ENCODE results near the gene CELSR1. TPM values are rescaled to one million over a fixed set of nuclear protein-coding genes. Genes with fewer than 3 reads are reported as not detected.
"Not testable (repeated sequence)": the region's sequence is repeated elsewhere in the genome, so short reads cannot be mapped to it uniquely, and the experiment has no call there.

CELSR1 gene
- total RNA-seq, 1 donor from 2014 or later: 0.27 TPM

- no peaks in the 10 kb centered on the region for H3K36me3 Mint-ChIP-seq (ENCODE audit: unreplicated experiment)
- peaks cover 2% of the 10 kb centered on the region for H3K9me3 Mint-ChIP-seq (ENCODE audit: unreplicated experiment)
- TF ChIP-seq CTCF (IDR thresholded peaks at IDR 0.05; ENCODE audit: partially characterized antibody, unreplicated experiment): no peak
- H3K4me1 Mint-ChIP-seq (ENCODE audit: low read depth, unreplicated experiment): no peaks in the 10 kb centered on the region
- no peaks in the 10 kb centered on the region for H3K27me3 Mint-ChIP-seq (ENCODE audit: unreplicated experiment)
- no peak overlapping the region for H3K4me3 Mint-ChIP-seq (ENCODE audit: unreplicated experiment)
- H3K27ac Mint-ChIP-seq (ENCODE audit: unreplicated experiment): no peak overlapping the region
- no peak for DNase-seq
These were observed 221.4 kb downstream of the CELSR1 start for GRCh38 chr22:46315976-46316375.

GRCh38 chr22:46312848-46313247, 224.6 kb downstream of the CELSR1 start:
- H3K9me3 Mint-ChIP-seq (ENCODE audit: unreplicated experiment): not testable (repeated sequence)

GRCh38 chr22:46312056-46312455, 225.4 kb downstream of the CELSR1 start:
- Mint-ChIP-seq H3K36me3 (ENCODE audit: unreplicated experiment) (no peaks in the 10 kb centered on the region), H3K27ac (ENCODE audit: unreplicated experiment) (no peak overlapping the region), H3K27me3 (ENCODE audit: unreplicated experiment) (no peaks in the 10 kb centered on the region), H3K4me3 (ENCODE audit: unreplicated experiment) (no peak overlapping the region), H3K4me1 (ENCODE audit: low read depth, unreplicated experiment) (no peaks in the 10 kb centered on the region), H3K9me3 (ENCODE audit: unreplicated experiment) (no peaks in the 10 kb centered on the region)
- no peak for TF ChIP-seq CTCF (IDR thresholded peaks at IDR 0.05; ENCODE audit: partially characterized antibody, unreplicated experiment)
- no peak for DNase-seq

More at GRCh38 chr22:46312848-46313247, 224.6 kb downstream of the CELSR1 start:
- not testable (repeated sequence) for H3K27ac Mint-ChIP-seq (ENCODE audit: unreplicated experiment); H3K4me1 Mint-ChIP-seq (ENCODE audit: low read depth, unreplicated experiment); DNase-seq; H3K27me3 Mint-ChIP-seq (ENCODE audit: unreplicated experiment); H3K36me3 Mint-ChIP-seq (ENCODE audit: unreplicated experiment); H3K4me3 Mint-ChIP-seq (ENCODE audit: unreplicated experiment)

Other genes with a start within 250 kb of the CELSR1 start
- 7.5 TPM for gene GTSE1, start 240.8 kb downstream of the CELSR1 start, total RNA-seq (ENCODE audit: unreplicated experiment)
- gene TRMU, start 201.9 kb downstream of the CELSR1 start, total RNA-seq (ENCODE audit: unreplicated experiment): 60.8 TPM
- 85.7 TPM for gene GRAMD4, start 82.8 kb upstream of the CELSR1 start, total RNA-seq (ENCODE audit: unreplicated experiment)
- 145 TPM for gene CERK, start 200.6 kb upstream of the CELSR1 start, total RNA-seq (ENCODE audit: unreplicated experiment)
- 23.0 TPM for gene TBC1D22A, start 225.0 kb upstream of the CELSR1 start, total RNA-seq (ENCODE audit: unreplicated experiment)

All from glutamatergic neuron (in vitro differentiated cells).